ENCODE data around the gene SMG6.
A peak's percentile ranks its signal among the peaks of the same experiment; 100 is the strongest.

The SMG6 gene

DNA sequence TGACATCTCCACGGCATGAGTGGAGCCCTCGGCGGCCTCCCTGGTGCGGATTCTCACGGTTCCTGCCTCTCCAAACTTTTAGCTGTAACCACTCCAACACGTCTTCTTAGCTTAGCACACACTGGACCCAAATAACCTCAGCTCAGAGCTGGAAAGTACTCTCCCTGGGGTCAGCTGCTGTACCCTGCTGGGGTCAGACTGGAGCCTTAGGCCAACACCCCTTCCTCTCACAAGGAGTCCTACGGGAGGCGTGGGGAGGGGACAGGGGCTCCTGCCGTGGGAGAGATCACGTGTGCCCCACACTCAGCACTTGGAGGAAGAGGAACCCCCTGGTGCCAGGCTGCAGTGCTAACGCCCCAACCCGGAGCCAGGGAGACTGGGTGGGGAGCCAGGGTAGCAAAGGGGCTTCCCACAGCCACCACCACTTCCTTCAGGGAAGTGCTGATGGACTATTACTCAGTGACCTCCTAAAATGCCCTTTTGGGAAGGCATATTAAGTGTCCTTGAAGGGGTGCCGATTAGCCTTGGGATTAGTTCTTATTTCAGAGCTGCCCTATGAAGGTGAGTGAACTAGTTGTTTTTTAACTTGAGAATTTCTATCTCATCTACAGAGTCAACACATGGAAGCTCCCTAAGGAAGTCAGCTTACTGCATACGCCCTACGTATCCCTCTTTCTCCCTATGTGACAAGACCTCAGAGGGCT is 124.6 kb downstream of the SMG6 start:
- no peak for DNase-seq (ENCODE audit: low read depth)

DNA sequence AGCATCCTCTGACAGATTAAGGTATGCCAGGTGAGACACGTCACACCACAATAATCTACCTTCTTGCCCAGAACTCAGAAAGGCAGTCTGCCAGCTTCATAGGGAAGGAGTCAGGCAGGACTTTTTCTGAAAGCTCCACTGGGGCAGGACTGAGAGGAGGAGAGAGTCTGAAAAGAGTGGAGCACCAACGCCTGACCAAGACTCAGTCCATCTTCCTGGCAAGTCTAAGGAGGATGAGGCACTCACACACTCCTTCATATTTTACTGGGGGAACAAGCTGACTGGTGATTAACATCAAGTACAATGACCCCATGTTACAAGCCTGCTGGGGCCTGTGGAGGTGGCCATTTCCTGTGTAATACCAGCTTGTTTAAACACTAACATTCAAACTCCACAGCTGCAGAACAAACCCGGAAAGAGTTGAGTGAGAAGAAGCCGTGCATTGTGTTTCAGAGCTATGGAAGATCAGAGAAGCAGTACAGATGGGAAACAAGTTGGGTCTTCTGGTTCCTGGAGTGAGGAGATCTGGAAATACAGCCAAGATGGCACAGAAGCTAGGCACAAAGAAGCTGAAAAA is 126.3 kb downstream of the SMG6 start:
- DNase-seq (ENCODE audit: low read depth) = peak; percentile 55

DNA sequence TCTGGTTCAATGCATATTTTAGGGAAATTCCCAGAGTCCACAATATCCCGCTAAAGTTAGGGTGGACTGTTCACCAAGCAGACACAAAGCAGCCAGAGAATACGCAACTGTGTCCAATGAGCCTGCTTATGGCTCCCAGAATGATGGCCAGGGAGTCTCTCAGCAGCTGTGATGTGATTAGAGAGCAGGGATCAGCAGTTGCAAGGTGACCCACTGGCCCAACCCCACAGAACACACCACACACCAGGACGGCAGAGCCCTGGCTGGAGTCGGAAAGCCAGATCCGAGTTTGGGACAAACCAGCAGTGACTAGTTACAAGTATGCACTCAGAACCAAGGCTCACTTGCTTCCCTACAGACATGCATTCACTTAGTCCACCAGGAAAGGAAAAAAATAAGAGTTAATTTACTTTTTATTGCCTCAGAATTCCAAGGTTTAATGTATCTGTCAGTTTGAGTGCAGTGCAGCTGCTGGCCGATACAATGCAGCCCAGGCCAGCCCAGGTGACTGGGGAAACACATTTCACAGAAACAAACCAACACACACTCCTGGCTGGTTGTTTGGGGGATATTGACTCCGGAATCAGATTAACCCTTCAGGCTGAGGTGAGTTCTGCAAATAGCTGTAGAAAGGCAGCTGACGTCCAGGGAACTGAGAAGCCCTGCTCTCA is 127.0 kb downstream of the SMG6 start:
- peak; percentile 24 for DNase-seq (ENCODE audit: low read depth)

DNA sequence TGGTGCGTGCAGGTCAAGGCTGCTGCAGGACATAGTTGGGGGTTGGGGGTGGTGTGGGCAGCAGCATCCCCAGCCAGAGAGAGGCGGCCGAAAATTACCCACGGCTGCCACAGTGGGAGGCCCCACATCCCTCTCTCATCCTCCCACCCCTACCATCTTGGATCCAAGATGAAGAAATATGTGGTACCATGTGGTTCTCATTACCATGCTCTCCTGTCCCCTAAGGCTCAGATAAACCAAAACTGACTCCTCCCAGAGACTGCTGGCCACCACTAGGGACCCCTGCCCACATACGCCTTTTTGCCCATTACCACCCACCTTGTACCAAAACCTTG is 128.3 kb downstream of the SMG6 start:
- DNase-seq (ENCODE audit: low read depth) = no peak

DNA sequence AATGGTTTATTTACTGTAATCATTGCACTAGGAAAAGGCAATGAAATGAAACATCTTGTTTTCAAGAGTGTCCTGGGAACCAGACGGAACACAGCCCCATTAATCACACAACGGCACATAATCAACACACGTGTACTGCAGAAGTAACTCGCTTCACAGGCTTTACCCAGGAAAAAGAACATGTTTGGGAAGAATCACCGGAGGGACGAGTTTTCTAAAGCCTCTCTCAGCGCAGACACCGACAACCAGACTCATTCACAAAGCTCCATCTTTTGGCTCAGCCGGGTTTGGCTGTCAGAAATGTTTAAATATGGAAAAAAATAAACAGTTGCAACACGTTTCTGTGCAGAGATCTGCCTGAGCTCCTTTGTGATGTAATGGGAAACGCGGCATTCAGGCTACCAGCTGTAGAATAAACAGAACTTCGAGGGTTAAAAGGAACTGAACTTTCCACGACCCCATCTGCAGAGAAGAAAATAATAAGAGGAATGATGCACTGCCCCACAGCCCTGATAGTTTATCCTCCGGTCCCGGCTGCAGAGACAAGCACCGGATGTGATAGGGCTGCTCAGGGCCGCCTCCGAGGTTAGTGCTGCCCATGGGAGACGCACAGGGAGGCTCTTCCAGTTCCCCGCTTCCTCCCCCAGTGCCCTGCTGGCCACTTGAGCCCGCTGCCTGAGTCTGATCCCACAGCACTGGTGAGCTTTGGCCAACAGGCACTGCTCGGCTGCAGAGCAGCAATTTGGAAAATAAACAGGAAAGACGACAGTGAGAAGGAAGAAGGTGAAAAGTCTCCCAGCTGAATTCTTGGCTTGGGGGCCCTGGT is 128.9 kb downstream of the SMG6 start:
- peak; percentile 99 for DNase-seq (ENCODE audit: low read depth)

DNA sequence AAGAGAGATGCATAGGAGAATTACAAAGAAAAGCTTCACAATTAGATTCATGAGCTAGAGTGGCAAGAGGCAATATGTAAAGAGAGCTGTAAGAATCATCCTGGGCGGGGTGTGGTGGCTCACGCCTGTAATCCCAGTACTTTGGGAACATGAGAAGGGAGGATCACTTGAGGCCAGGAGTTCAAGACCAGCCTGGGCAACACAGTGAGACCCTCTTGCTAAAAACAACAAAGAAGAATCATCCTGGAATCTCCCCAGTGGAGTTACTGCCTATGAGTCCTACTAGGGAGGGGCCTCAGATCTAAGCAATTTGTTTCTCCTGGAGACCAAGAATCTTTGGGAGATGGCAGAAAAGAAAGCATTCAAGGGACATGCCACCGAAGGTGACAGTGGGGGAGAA is 129.6 kb downstream of the SMG6 start:
- DNase-seq (ENCODE audit: low read depth) = peak; percentile 87

DNA sequence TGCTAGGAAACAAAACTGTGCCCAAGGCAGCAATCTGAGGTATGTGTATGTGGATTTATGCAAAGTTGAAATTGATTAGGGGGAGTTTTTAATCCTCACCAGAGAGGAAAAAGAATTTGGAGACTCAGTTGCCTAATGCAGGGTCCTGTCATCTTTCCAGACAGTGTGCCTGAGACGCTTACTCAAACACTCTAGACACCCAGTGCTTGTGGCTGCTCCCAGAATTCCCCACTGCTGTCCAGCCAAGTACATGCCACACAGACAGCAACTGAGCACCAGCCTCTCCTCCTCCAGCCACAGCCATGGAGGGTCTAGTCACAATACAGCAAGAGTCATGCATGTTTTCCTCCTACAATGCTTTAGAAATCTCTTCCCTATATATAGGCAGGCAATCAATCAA is 130.6 kb downstream of the SMG6 start:
- DNase-seq (ENCODE audit: low read depth) = peak; percentile 77

DNA sequence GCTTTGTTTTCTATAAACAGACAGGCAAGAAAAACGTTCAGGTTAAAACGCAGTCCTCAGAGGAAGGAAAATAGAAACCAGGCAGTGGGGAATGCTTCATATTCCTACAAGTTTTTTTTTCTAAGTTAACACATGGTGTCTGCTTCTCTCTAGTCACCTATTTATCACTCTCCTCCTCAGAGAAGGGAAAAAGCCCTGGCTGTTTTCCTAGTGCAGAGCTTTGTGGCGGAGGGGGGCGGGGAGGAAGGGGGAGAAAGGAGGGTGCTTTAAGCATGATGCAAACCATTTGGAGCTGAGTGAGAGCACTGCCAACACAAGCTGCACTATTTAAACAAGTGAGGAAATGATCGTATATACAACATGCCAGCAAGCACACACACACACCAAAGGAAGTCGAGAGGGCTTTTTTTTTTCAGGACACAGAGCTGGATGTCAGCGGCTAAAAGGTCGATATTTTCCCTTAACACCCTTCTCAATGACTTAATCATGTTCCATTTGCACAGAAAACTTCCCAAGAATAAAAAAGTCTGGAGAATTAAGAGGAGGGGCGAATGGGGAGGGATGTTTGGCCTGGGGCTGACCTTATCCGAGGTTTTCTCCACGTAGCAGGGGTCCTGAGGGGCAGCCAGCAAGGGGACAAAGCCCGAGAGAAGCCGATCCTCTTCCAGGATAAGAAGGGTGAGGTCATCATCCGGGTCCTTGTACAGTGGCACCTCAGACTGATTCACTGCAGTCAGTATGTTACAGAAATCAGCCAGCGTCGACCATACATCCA is 131.3 kb downstream of the SMG6 start:
- DNase-seq (ENCODE audit: low read depth) = peak; percentile 99

DNA sequence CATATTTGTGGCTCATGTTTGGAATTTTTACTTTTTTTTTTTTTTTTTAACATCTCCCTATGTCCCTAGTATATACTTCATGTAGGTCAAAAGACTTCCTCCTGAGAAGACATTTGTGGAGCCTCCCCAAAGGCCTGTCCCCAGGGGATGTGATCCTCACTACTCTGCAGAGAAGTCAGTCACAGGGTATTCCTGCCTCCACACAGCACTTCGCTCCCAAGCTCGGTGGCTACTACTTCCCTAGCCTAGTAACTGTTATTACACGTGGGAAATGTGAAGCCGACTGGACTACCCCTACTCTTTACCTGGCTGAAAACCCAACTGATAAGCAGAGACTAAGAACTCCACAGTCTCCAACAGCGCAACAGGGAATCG is 131.9 kb downstream of the SMG6 start:
- DNase-seq (ENCODE audit: low read depth) = no peak

DNA sequence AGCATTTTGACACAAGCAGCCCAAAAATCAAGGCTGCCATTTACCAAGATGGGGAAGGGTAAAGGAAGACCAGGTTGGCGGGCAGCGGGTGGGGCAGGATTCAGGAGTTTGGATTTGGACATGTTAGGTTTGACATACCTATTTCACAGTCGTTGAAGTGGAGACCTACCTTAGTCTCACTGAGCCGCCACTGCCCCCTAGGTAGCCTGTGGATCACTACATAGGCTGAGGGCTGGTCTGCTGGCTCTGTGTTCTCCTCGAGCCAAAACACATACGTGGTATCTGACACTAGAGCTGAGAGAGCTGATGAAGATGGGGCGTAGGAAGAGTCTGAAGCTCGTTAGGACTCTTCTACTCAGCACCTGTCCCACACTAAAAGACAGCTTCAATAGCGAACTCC is 133.6 kb downstream of the SMG6 start:
- DNase-seq (ENCODE audit: low read depth) = no peak

DNA sequence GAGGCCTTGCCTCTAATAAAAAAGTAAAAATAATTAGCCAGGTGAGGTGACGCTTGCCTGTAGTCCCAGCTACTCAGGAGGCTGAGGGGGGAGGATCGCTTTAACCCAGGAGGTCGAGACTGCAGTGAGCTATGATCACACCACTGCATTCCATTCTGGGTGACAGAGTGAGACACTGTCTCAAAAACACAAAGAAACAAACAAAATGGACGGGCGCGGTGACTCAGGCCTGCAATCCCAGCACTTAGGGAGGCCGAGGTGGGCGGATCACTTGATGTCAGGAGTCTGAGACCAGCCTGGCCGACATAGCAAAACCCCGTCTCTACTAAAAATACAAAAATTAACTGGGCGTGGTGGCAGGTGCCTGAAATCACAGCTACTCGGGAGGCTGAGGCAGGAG is 137.9 kb downstream of the SMG6 start:
- DNase-seq (ENCODE audit: low read depth) = peak; percentile 64

DNA sequence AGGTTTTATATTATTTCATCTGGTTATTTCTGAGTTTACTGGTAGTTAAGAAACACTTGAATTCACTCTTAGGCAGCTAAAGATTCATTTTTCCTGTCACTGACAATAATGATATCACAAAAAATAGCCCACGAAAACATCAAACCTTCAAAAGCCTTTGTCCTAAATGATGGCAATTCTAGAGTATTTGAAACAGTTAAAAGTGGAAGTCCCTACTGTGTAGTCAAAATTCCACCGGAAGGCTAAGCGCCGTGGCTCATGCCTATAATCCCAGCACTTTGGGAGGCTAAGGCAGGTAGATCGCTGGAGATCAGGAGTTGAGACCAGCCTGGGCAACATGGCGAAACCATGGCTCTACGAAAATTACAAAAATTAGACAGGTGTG is 145.2 kb downstream of the SMG6 start:
- no peak for DNase-seq (ENCODE audit: low read depth)

DNA sequence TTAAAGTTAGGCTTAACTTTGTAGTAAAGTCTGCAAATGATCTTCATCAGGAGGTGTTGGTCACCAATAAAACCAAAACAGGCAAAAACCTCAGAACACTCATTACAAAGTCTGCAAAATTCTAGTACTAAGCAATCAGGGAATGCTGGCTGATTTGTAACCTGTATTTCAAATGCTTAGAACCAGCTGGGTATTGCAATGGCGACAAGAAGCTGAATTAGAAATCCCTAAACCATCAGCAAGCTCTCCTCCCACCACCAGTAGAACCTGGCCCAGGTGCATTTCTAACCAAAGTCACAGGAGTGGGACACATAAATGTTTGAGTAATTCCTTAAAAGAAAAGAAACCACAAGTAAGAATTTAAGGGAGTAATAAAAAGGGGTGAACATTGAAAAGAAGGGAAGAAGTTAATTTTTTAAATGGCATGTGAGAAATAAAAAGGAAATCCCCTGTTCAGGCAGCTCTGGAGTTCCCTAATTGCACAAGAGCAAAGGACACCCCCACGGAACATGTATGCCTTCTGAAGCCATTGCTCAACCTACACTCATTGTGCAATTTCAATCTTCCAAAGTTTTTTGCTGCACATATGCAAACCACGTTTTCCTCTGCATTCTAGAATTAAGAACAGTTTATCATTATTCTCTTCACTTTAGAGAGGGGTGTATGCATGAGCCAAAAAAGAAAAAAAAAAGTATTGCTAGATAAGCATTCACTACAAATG is 145.8 kb downstream of the SMG6 start:
- DNase-seq (ENCODE audit: low read depth) = peak; percentile 99

DNA sequence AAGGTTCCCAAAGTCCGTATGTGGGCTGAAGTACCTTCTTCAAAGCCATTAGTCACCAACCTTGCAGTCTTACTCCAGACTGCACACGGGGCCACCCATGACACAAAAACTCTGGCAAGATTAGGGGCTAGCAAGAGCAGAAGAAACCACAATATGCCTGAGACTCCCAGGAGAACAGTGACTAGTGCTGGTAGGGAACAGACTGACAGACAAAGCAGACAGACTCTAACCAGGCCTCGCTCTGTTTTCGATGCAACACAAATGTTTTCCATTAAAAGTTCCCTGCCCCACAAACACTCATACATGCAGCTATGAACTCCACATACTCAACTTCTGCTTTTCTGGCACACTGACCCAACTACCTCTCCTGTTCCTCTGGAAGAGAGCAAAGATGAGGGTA is 146.5 kb downstream of the SMG6 start:
- peak; percentile 84 for DNase-seq (ENCODE audit: low read depth)

DNA sequence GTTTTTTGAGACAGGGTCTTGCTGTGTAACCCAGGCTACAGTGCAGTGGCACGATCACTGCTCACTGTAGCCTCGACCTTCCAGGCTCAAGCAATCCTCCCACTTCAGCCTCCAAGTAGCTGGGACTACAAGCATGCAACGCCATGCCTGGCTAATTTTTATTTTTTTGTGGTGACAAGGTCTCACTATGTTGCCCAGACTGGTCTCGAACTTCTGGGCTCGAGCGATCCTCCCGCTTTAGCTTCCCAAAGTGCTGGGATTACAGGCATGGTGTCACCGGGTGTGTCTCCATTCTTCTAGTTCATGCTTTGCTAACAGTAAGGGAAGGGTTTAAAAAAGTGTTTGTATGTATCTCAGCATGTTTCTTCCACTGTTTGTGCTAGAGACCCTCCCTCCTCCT is 146.9 kb downstream of the SMG6 start:
- no peak for DNase-seq (ENCODE audit: low read depth)

DNA sequence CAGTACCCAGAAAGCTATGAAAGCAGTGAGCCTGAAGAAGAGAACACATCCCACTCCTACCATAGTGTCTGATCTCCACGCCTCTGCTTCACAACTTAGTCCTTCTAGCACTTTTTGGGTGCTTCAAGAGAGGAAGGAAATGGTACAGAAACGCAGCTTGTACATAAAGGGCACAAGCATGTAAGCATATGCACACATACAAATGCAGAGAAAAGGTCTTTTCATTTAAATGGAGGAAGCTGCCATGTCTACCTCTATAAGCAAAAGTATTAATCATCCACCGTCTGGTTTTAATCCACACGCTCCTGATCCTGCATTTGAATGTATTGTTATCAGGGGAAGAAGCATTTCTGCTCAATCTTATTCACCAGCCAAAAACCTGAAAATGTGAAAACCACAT is 148.0 kb downstream of the SMG6 start:
- no peak for DNase-seq (ENCODE audit: low read depth)

DNA sequence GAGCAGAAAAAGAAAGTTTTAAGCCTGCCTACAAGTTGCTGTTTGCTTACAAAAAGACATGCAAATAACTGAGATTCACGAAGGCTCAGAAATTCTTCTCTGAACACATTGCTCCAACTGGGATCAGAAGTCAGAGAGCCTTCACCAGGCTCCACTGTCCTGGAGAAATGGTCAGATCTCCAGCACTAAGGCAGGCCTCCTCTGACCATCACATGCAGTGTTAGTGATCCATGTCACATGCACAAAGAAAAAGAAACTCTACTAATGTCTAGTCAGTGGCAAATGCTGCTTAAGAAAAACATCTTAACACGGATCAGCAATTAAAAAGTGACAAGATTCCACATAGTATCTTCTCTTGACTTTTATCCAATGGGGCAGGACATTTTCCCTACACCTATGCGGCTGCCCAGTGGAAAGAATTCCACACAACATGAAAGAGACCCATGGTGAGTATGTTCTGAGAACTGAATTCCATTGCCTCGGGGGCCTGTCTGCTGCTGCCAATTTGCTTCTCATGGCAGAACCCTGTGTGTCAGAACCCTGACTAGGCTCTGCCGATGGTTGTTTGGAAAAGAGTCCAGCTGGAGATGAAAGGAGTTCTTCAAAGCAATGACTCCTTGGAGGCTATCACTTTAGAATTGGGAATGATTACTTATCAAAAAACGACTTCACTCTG is 152.1 kb downstream of the SMG6 start:
- no peak for DNase-seq (ENCODE audit: low read depth)

DNA sequence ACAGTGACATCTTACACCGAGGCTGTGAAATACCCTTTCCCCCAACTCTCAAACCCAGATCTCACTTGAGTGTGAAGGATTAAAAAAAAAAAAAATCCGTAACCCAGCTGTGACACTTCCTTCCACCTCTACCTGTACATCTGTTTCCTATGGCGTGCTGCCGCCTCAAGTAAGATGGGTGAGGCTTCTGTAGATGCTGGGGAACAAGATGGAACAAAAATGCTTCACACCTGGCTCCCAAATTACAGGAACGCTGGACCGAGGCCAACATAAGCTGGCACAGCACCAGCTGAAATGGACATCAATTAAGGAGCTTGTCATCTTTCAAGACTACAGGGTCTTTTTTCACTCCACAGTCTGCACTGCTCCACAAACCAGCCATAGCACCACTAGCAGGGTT is 152.8 kb downstream of the SMG6 start:
- no peak for DNase-seq (ENCODE audit: low read depth)

DNA sequence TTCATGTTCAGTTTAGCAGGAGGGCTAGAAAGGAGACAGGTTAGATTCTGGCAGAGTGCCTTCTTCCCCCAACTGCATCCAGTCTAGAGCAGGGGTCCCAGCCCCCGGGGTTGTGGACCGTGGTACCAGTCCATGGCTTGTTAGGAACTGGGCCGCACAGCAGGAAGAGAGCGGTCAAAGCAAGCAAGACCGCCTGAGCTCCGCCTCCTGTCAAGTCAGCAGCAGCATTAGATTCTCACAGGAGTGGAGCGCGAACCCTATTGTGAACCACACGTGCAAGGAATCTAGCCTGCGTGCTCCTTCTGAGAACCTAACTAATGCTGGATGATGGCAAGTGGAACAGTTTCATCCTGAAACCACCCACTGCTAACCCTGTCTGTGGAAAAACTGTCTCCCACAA is 153.7 kb downstream of the SMG6 start:
- no peak for DNase-seq (ENCODE audit: low read depth)

DNA sequence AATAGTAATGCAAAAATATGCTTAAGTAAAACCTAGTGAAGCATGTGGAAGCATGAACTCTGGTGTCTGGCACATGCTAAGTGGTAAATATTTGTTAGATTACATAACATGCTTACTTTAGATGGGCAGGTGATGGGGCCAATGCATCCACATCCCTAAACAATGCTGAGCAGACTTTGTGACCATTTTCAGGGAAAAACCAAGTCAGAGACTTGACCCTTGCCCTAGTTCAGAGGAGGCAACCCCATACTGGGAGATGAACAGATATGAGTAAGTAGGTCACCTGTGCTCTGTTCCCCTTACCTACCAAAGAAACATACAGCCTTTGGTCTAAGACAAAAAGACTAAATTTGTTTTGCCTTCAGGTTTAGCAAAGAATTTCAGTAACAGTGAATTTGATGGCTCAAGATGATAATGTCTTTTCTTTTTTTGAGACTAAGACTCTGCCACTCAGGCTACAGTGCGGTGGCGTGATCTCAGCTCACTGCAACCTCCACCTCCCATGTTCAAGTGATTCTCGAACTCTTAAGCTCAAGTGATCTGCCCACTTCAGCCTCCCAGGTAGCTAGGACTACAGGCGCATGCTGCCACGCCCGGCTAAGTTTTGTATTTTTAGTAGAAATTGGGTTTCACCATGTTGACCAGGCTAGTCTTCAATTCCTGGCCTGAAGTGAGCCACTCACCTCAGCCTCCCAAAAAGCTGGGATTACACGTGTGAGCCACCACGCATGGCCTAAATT is 157.3 kb downstream of the SMG6 start:
- no peak for DNase-seq (ENCODE audit: low read depth)
